HepG2 (cell line): ENCODE measurements around the gene FAM20C. TPM values are rescaled to one million over a fixed set of nuclear protein-coding genes. Genes with fewer than 3 reads are reported as not detected.

ENCODE experiments used
- ATF2 ChIP-seq: sonication (generic); formaldehyde crosslinking; IDR thresholded peaks from 2 replicates; pipeline ENCODE4 v1.4.0; 2020; ENCODE audit warnings: missing genetic modification reagents
- CBFB ChIP-seq: sonication (generic); formaldehyde crosslinking; IDR thresholded peaks from 2 replicates; pipeline ENCODE4 v1.4.0; 2020; ENCODE audit warnings: missing genetic modification reagents
- DMAP1 ChIP-seq: IDR thresholded peaks from 2 replicates; pipeline ENCODE4 v1.6.1; 2016
- HDAC2 ChIP-seq: sonication (generic); formaldehyde crosslinking; IDR thresholded peaks from 2 replicates; pipeline ENCODE4 v1.4.0; 2020; ENCODE audit warnings: missing genetic modification reagents
- HNRNPL ChIP-seq: fragments of 200-400 bp; formaldehyde crosslinking; IDR thresholded peaks from 2 replicates; pipeline ENCODE4 v1.6.1; 2017; ENCODE audit warnings: mild to moderate bottlenecking, low read depth, low read length
- HOXA3 ChIP-seq: sonication (generic); formaldehyde crosslinking; IDR thresholded peaks from 2 replicates; pipeline ENCODE4 v1.5.0; 2020; ENCODE audit warnings: missing genetic modification reagents
- MBD4 ChIP-seq: IDR thresholded peaks from 2 replicates; pipeline ENCODE4 v1.6.1; 2012; ENCODE audit warnings: low read length, inconsistent platforms, borderline replicate concordance
- MTA1 ChIP-seq: sonication (generic); formaldehyde crosslinking; IDR thresholded peaks from 2 replicates; pipeline ENCODE4 v1.4.0; 2020; ENCODE audit warnings: missing genetic modification reagents, mild to moderate bottlenecking, borderline replicate concordance
- RARA ChIP-seq: IDR thresholded peaks from 2 replicates; pipeline ENCODE4 v1.6.1; 2016; ENCODE audit warnings: missing genetic modification reagents, missing compliant biosample characterization
- TBX2 ChIP-seq: sonication (generic); formaldehyde crosslinking; IDR thresholded peaks from 2 replicates; pipeline ENCODE4 v1.5.0; 2020; ENCODE audit warnings: missing genetic modification reagents, mild to moderate bottlenecking, borderline replicate concordance
- UBTF ChIP-seq: sonication (generic); formaldehyde crosslinking; IDR thresholded peaks from 2 replicates; pipeline ENCODE4 v1.4.0; 2020; ENCODE audit warnings: mild to moderate bottlenecking, missing genetic modification reagents
- ZFX ChIP-seq: sonication (generic); formaldehyde crosslinking; IDR thresholded peaks from 2 replicates; pipeline ENCODE4 v1.4.0; 2020; ENCODE audit warnings: mild to moderate bottlenecking, low read depth, missing genetic modification reagents, moderate library complexity
- ZNF383 ChIP-seq: sonication (generic); formaldehyde crosslinking; IDR thresholded peaks from 2 replicates; pipeline ENCODE4 v1.4.0; 2020; ENCODE audit warnings: missing genetic modification reagents, mild to moderate bottlenecking, borderline replicate concordance
- ZNF501 ChIP-seq: sonication (generic); formaldehyde crosslinking; IDR thresholded peaks from 2 replicates; pipeline ENCODE4 v1.5.1; 2020; ENCODE audit warnings: mild to moderate bottlenecking, moderate library complexity, missing genetic modification reagents
- ZNF598 ChIP-seq: sonication (generic); formaldehyde crosslinking; IDR thresholded peaks from 2 replicates; pipeline ENCODE4 v1.5.1; 2020; ENCODE audit warnings: mild to moderate bottlenecking, missing genetic modification reagents, borderline replicate concordance
- ZNF609 ChIP-seq: sonication (generic); formaldehyde crosslinking; IDR thresholded peaks from 2 replicates; pipeline ENCODE4 v1.4.0; 2020; ENCODE audit warnings: mild to moderate bottlenecking, missing genetic modification reagents, borderline replicate concordance
- ZNF761 ChIP-seq: sonication (generic); formaldehyde crosslinking; conservative IDR thresholded peaks from 2 replicates; pipeline ENCODE4 v1.4.0; 2020; ENCODE audit warnings: mild to moderate bottlenecking, missing genetic modification reagents
- ZNF800 ChIP-seq: sonication (generic); formaldehyde crosslinking; IDR thresholded peaks from 2 replicates; pipeline ENCODE4 v1.4.0; 2020; ENCODE audit warnings: missing genetic modification reagents
- ZNF83 ChIP-seq: sonication (generic); formaldehyde crosslinking; IDR thresholded peaks from 2 replicates; pipeline ENCODE4 v1.4.0; 2020; ENCODE audit warnings: missing genetic modification reagents, mild to moderate bottlenecking, borderline replicate concordance
- polyA plus RNA-seq, 8 experiments: library from polyadenylated mRNA; depleted of rRNA in 3 of 8; stranded (reverse) in 7 of 8; unstranded in 1 of 8; fragments of >200 nt; fragmentation: Illumina TruSeq in 4 of 8; extraction: Trizol in 4 of 8; gene quantifications; 2 replicates each; pipeline versions ENCODE4 v1.2.1 to v1.2.3, GENCODE V29; 2011 to 2016; ENCODE audit warnings: low read depth in 4 of 8, missing spikeins in 1 of 8, mixed read lengths in 1 of 8; ENCODE audit not compliant: insufficient read depth in 1 of 8
- total RNA-seq, 5 experiments: library from RNA; depleted of rRNA; stranded (reverse); fragments of >200 nt; fragmentation: Illumina TruSeq; extraction: Trizol; gene quantifications; 2 replicates each; pipeline ENCODE4 v1.2.3, GENCODE V29; 2016; ENCODE audit warnings: low read depth in 1 of 5

The FAM20C gene
- total and polyA plus RNA-seq, 2 of the 13 experiments (the other 11 are each of a cell fraction or from before 2014, with no cell fraction given), result 11.9 to 19.9 TPM

GRCh38 chr7:219581-220150 lies 27.3 kb downstream of the FAM20C start (continued):
- TF ChIP-seq ATF2 (CRISPR knock-in tag) (peak; percentile 44; the same call in 1 of the 2 replicates), HDAC2 (CRISPR knock-in tag) (peak; percentile 46; the same call in 1 of the 2 replicates), TBX2 (CRISPR knock-in tag) (no peak; the same call in none of the 2 replicates), HNRNPL (peak; percentile 99), HOXA3 (CRISPR knock-in tag) (peak; percentile 65), MTA1 (peak; percentile 67; the same call in 1 of the 2 replicates), CBFB (peak; percentile 56; the same call in 1 of the 2 replicates), ZNF800 (0 out of 2 replicates have a peak, but pooled peaks have one; percentile 49), ZNF609 (CRISPR knock-in tag) (peak; percentile 22; the same call in 1 of the 2 replicates), ZNF761 (peak; percentile 75; the same call in 1 of the 2 replicates), RARA (CRISPR knock-in tag) (peak; percentile 49; the same call in 1 of the 2 replicates), ZNF83 (CRISPR knock-in tag) (no peak), UBTF (peak; percentile 49), ZNF501 (CRISPR knock-in tag) (peak; percentile 16; the same call in 1 of the 2 replicates), ZNF383 (CRISPR knock-in tag) (no peak), MBD4 (no peak), ZNF598 (CRISPR knock-in tag) (0 out of 2 replicates have a peak, but pooled peaks have one; percentile 1), DMAP1 (CRISPR knock-in tag) (0 out of 2 replicates have a peak, but pooled peaks have one; percentile 27), ZFX (CRISPR knock-in tag) (peak; percentile 75; the same call in 1 of the 2 replicates)
